HCT116 (cell line): ENCODE data around the gene COL7A1. TPM values are rescaled to one million over a fixed set of nuclear protein-coding genes. Genes with fewer than 3 reads are reported as not detected.

Experiments
- ATAC-seq: fragments of 200-7000 bp; cut with Tn5 transposase; 2 replicates; pipeline ENCODE4 v1.9.1; 2020; ENCODE audit warnings: mild to moderate bottlenecking, moderate library complexity
- BruUV-seq: library from RNA; stranded (reverse); fragments of 400-500 nt; replicated peaks from 2 replicates; lab custom pipeline; 2021; lab: Mats Ljungman, UMichigan
- CTCF ChIA-PET: fragments of 300-600 bp; sonication (Branson Sonifier 250); formaldehyde crosslinking; loops from one replicate; lab custom pipeline; 2021; ENCODE audit warnings: antibody characterized with exemption; lab: Charles Lee
- POLR2A ChIA-PET: fragments of 300-600, 350-600 bp; sonication (Branson Sonifier 250); formaldehyde crosslinking; loops from one replicate; lab custom pipeline; 2021; ENCODE audit warnings: antibody characterized with exemption; lab: Charles Lee
- RAD21 ChIA-PET, 2 experiments: fragments of 300-600 bp; sonication (Branson Sonifier 250); formaldehyde crosslinking; loops; one replicate each; lab custom pipeline; 2023; ENCODE audit warnings: low total read pairs in 2 of 2; ENCODE audit not compliant: uncharacterized antibody in 2 of 2, unreplicated experiment in 2 of 2, low non-redundant PET in 1 of 2; lab: Charles Lee
- DNase-seq: peaks from one replicate; pipeline ENCODE4 v3.0.0-alpha.2; 2010; ENCODE audit warnings: low read depth, low spot score
- H2AFZ ChIP-seq: fragments of 200-600 bp; shearing (Covaris generic), sonication (generic); 2 replicates; pipeline ENCODE4 v1.6.1; 2017; ENCODE audit warnings: low read depth, mixed run types, mixed read lengths, antibody characterized with exemption, low read length; ENCODE audit not compliant: poor library complexity, severe bottlenecking
- H3K27ac ChIP-seq: 2 replicates; pipeline ENCODE4 v1.5.1; 2012; ENCODE audit warnings: low read depth, low read length
- H3K27me3 ChIP-seq: fragments of 200-600 bp; sonication (generic); 2 replicates; pipeline ENCODE4 v1.6.1; 2016; ENCODE audit warnings: mixed run types, low read length, mixed read lengths; ENCODE audit not compliant: insufficient read depth
- H3K36me3 ChIP-seq, 2 experiments: fragments of 200-500 bp in 1 of 2; fragments of 200-600 bp in 1 of 2; sonication (Bioruptor generic) in 1 of 2; sonication (generic) in 1 of 2; 2 replicates each; pipeline versions ENCODE4 v1.5.1 to v1.6.1; 2014 to 2016; ENCODE audit warnings: low read length in 2 of 2, inconsistent platforms in 1 of 2, mixed read lengths in 1 of 2, mixed run types in 1 of 2; ENCODE audit not compliant: insufficient read depth in 2 of 2, control insufficient read depth in 1 of 2
- H3K4me1 ChIP-seq, 2 experiments: fragments of 200-600 bp in 1 of 2; sonication (generic) in 1 of 2; 2 replicates each; pipeline versions ENCODE4 v1.5.1 to v1.6.1; 2012 to 2017; ENCODE audit warnings: low read length in 2 of 2, inconsistent platforms in 1 of 2, mild to moderate bottlenecking in 1 of 2, mixed read lengths in 1 of 2, mixed run types in 1 of 2, moderate library complexity in 1 of 2; ENCODE audit not compliant: insufficient read depth in 2 of 2, control insufficient read depth in 1 of 2
- H3K4me2 ChIP-seq: fragments of 200-600 bp; sonication (generic); 2 replicates; pipeline ENCODE4 v1.6.1; 2017; ENCODE audit warnings: mixed run types, low read length, mixed read lengths
- H3K4me3 ChIP-seq, 2 experiments: fragments of 200-600 bp in 1 of 2; sonication (generic) in 1 of 2; replicated peaks in 1 of 2; 2 replicates each; pipeline ENCODE4 v1.5.1; 2011 to 2016; ENCODE audit warnings: low read length in 2 of 2, control low read depth in 1 of 2, low read depth in 1 of 2, mild to moderate bottlenecking in 1 of 2, mixed read lengths in 1 of 2, mixed run types in 1 of 2
- H3K79me2 ChIP-seq: fragments of 200-600 bp; sonication (generic); 2 replicates; pipeline ENCODE4 v1.6.1; 2017; ENCODE audit warnings: mild to moderate bottlenecking, mixed run types, low read length, moderate library complexity, mixed read lengths; ENCODE audit not compliant: insufficient read depth
- H3K9ac ChIP-seq: fragments of 200-600 bp; sonication (generic); 2 replicates; pipeline ENCODE4 v1.6.1; 2016; ENCODE audit warnings: low read length, mixed read lengths
- H3K9me2 ChIP-seq: fragments of 200-600 bp; sonication (generic), shearing (Covaris generic); 2 replicates; pipeline ENCODE4 v1.6.1; 2017; ENCODE audit warnings: mixed run types, mild to moderate bottlenecking, moderate library complexity; ENCODE audit not compliant: insufficient read depth
- H3K9me3 ChIP-seq, 2 experiments: fragments of 200-500 bp in 1 of 2; fragments of 200-600 bp in 1 of 2; sonication (Bioruptor generic) in 1 of 2; sonication (generic) in 1 of 2; 2 replicates each; pipeline ENCODE4 v1.6.1; 2014 to 2017; ENCODE audit warnings: low read length in 2 of 2, mixed read lengths in 2 of 2, inconsistent platforms in 1 of 2, low read depth in 1 of 2, mild to moderate bottlenecking in 1 of 2, mixed run types in 1 of 2, moderate library complexity in 1 of 2; ENCODE audit not compliant: control insufficient read depth in 1 of 2, insufficient read depth in 1 of 2
- H4K20me1 ChIP-seq: fragments of 200-600 bp; sonication (generic), shearing (Covaris generic); 2 replicates; pipeline ENCODE4 v1.6.1; 2017; ENCODE audit warnings: mixed run types, mild to moderate bottlenecking, moderate library complexity; ENCODE audit not compliant: insufficient read depth
- ATF3 ChIP-seq: IDR thresholded peaks from 2 replicates; pipeline ENCODE4 v1.6.1; 2012
- CBX3 ChIP-seq: IDR thresholded peaks from 2 replicates; pipeline ENCODE4 v1.6.1; 2012; ENCODE audit warnings: low read depth
- CEBPB ChIP-seq: IDR thresholded peaks from 2 replicates; pipeline ENCODE4 v1.6.1; 2012; ENCODE audit warnings: low read depth
- CTCF ChIP-seq, 3 experiments: fragments of 200-600 bp in 1 of 3; sonication (generic) in 1 of 3; IDR thresholded peaks in 2 of 3; conservative IDR thresholded peaks in 1 of 3; 2 replicates each; pipeline ENCODE4 v1.5.1; 2012 to 2017; ENCODE audit warnings: low read depth in 2 of 3, low read length in 2 of 3, antibody characterized with exemption in 1 of 3, borderline replicate concordance in 1 of 3, control low read depth in 1 of 3, mild to moderate bottlenecking in 1 of 3, mixed read lengths in 1 of 3, mixed run types in 1 of 3, moderate library complexity in 1 of 3; ENCODE audit not compliant: insufficient read depth in 1 of 3
- EGR1 ChIP-seq: IDR thresholded peaks from 2 replicates; pipeline ENCODE4 v1.6.1; 2012; ENCODE audit warnings: low read depth
- ELF1 ChIP-seq: IDR thresholded peaks from 2 replicates; pipeline ENCODE4 v1.6.1; 2012; ENCODE audit warnings: low read depth, borderline replicate concordance
- EZH2phosphoT487 ChIP-seq: fragments of 200-600 bp; IDR thresholded peaks from 2 replicates; pipeline ENCODE4 v1.6.1; 2018; ENCODE audit warnings: antibody characterized with exemption, borderline replicate concordance
- FOSL1 ChIP-seq: IDR thresholded peaks from 2 replicates; pipeline ENCODE4 v1.6.1; 2012; ENCODE audit warnings: low read depth
- JUND ChIP-seq: IDR thresholded peaks from 2 replicates; pipeline ENCODE4 v1.6.1; 2012
- MAX ChIP-seq: IDR thresholded peaks from 2 replicates; pipeline ENCODE4 v1.6.1; 2012
- POLR2A ChIP-seq: IDR thresholded peaks from 2 replicates; pipeline ENCODE4 v1.7.0; 2011; ENCODE audit warnings: borderline replicate concordance; ENCODE audit not compliant: insufficient read depth, insufficient read length; ENCODE audit errors: extremely low read depth
- POLR2AphosphoS5 ChIP-seq: IDR thresholded peaks from 2 replicates; pipeline ENCODE4 v1.6.1; 2011; ENCODE audit warnings: mild to moderate bottlenecking, low read depth, low read length, moderate library complexity
- RAD21 ChIP-seq: IDR thresholded peaks from 2 replicates; pipeline ENCODE4 v1.6.1; 2012; ENCODE audit warnings: low read depth, mild to moderate bottlenecking
- SIN3A ChIP-seq: IDR thresholded peaks from 2 replicates; pipeline ENCODE4 v1.6.1; 2012; ENCODE audit warnings: low read depth
- SRF ChIP-seq: IDR thresholded peaks from 2 replicates; pipeline ENCODE4 v1.6.1; 2012; ENCODE audit warnings: low read depth
- TCF7L2 ChIP-seq: IDR thresholded peaks from 2 replicates; pipeline ENCODE4 v1.7.0; 2011; ENCODE audit warnings: borderline replicate concordance, inconsistent platforms; ENCODE audit not compliant: insufficient read depth, insufficient read length; ENCODE audit errors: extremely low read depth
- ZBTB33 ChIP-seq: IDR thresholded peaks from 2 replicates; pipeline ENCODE4 v1.6.1; 2011; ENCODE audit warnings: mild to moderate bottlenecking, low read length, moderate library complexity; ENCODE audit not compliant: insufficient replicate concordance; ENCODE audit errors: extremely low read depth
- ZNF274 ChIP-seq: fragments of 200-500 bp; sonication (Bioruptor generic); IDR thresholded peaks from 2 replicates; pipeline ENCODE4 v1.6.1; 2014; ENCODE audit warnings: mild to moderate bottlenecking, low read depth, low read length, inconsistent platforms
- intact Hi-C: fragments of 100-400 bp; cut with micrococcal nuclease; formaldehyde crosslinking; loops from 2 replicates; pipeline ENCODE4 v1.10.0; 2022
- total RNA-seq: library from RNA; stranded (reverse); gene quantifications from one replicate; pipeline ENCODE4 v1.2.1, GENCODE V29; 2021; ENCODE audit not compliant: unreplicated experiment
- TF ChIP-seq, protein P1 (sequence below): IDR thresholded peaks from 2 replicates; pipeline ENCODE4 v1.6.1; 2012; ENCODE audit warnings: low read depth

COL7A1 gene
- total RNA-seq, 1 experiment from 2014 or later = 11.4 TPM

DNA sequence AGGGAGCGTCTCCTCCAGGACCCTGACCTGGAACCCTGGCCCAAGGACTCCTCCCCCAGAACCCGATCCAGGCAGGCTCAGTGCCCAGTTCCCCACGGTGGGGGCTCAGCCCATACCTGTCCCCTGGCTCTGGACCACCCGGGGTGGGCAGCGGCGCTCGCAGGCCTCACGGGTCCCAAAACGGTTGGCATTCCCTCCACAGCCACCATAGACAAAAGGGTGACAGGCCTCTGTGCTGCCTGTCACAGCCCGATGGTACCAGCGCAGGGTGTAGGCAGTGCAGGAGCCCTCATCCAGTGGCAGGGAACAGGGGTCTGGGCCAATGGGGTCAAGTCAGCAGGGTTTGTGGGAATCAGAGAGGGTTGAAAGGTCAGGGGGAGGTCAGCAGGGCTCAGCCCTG, 30.5 kb downstream of the COL7A1 start:
- Histone ChIP-seq H4K20me1 (no peaks in the 10 kb centered on the region), H3K27ac (peak overlapping the region; percentile 58), H3K79me2 (no peaks in the 10 kb centered on the region), H3K9me3 (no peaks in the 10 kb centered on the region), H3K4me3 (no peak overlapping the region), H3K4me2 (peak overlapping the region; percentile 71)
- intact Hi-C loops = no loop called here
- DNase-seq = no peak
- ChIA-PET RAD21 (interaction anchor here in 1 of 2 experiments (0.6 kb wide), 1 partner anchor 48 kb away, joined by 3 read pairs; no protein-coding TSS in a partner anchor), POLR2A (no interaction called here)
- TF ChIP-seq POLR2AphosphoS5 = no peak
- no peak for TF ChIP-seq ZBTB33
- no peak for TF ChIP-seq MAX
- no peak for TF ChIP-seq ATF3
- TF ChIP-seq CEBPB = no peak
- no peak for TF ChIP-seq CBX3
- TF ChIP-seq JUND = no peak
- no peak for TF ChIP-seq RAD21
- no peak for TF ChIP-seq SIN3A
- no peak for TF ChIP-seq EGR1
- no peak for TF ChIP-seq CTCF (IDR thresholded peaks at IDR 0.05 in 2 of 3, conservative IDR thresholded peaks at IDR 0.05 in 1 of 3; ENCODE audit: borderline replicate concordance in 1 of 3, insufficient read depth in 1 of 3, low read depth in 2 of 3, low read length in 2 of 3)
- no peak for TF ChIP-seq FOSL1
- no peak for TF ChIP-seq SRF
- TF ChIP-seq, protein P1, sequence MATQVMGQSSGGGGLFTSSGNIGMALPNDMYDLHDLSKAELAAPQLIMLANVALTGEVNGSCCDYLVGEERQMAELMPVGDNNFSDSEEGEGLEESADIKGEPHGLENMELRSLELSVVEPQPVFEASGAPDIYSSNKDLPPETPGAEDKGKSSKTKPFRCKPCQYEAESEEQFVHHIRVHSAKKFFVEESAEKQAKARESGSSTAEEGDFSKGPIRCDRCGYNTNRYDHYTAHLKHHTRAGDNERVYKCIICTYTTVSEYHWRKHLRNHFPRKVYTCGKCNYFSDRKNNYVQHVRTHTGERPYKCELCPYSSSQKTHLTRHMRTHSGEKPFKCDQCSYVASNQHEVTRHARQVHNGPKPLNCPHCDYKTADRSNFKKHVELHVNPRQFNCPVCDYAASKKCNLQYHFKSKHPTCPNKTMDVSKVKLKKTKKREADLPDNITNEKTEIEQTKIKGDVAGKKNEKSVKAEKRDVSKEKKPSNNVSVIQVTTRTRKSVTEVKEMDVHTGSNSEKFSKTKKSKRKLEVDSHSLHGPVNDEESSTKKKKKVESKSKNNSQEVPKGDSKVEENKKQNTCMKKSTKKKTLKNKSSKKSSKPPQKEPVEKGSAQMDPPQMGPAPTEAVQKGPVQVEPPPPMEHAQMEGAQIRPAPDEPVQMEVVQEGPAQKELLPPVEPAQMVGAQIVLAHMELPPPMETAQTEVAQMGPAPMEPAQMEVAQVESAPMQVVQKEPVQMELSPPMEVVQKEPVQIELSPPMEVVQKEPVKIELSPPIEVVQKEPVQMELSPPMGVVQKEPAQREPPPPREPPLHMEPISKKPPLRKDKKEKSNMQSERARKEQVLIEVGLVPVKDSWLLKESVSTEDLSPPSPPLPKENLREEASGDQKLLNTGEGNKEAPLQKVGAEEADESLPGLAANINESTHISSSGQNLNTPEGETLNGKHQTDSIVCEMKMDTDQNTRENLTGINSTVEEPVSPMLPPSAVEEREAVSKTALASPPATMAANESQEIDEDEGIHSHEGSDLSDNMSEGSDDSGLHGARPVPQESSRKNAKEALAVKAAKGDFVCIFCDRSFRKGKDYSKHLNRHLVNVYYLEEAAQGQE = no peak
- TF ChIP-seq EZH2phosphoT487 = no peak
- TF ChIP-seq ZNF274 = no peak
- TF ChIP-seq POLR2A = no peak
- no peak for TF ChIP-seq ELF1
- no peak for TF ChIP-seq TCF7L2
- TF ChIP-seq, all 23 proteins: peak for 0
- no peaks in the 10 kb centered on the region for H3K36me3 ChIP-seq
- no peaks in the 10 kb centered on the region for H3K9me2 ChIP-seq
- peak overlapping the region; percentile 29 for H3K9ac ChIP-seq
- no peak overlapping the region for H2AFZ ChIP-seq
- no peak for ATAC-seq
- no peaks in the 10 kb centered on the region for H3K27me3 ChIP-seq
- no TSS peak for BruUV-seq
- CTCF ChIA-PET = no interaction called here
- H3K4me1 ChIP-seq = peaks cover 55 to 76% of the 10 kb centered on the region in 2 experiments
